H1 (cell line): ENCODE measurements around the gene PLIN4. TPM values are rescaled to one million over a fixed set of nuclear protein-coding genes. Genes with fewer than 3 reads are reported as not detected.
A peak's percentile ranks its signal among the peaks of the same experiment; 100 is the strongest.

ENCODE experiments used
- CHD7 ChIP-seq: fragments of 300-600 bp; sonication (generic); IDR thresholded peaks from 2 replicates; pipeline ENCODE4 v1.7.1; 2012; ENCODE audit warnings: low read length, moderate library complexity, mild to moderate bottlenecking, inconsistent platforms; ENCODE audit not compliant: insufficient replicate concordance
- CTCF ChIP-seq, 3 experiments: IDR thresholded peaks; 1 replicate in 2 of 3; 2 replicates in 1 of 3; pipeline versions ENCODE4 v1.5.1 to v1.6.1; 2011; ENCODE audit warnings: low read length in 3 of 3, mild to moderate bottlenecking in 3 of 3, inconsistent platforms in 2 of 3, low read depth in 1 of 3, moderate library complexity in 1 of 3; ENCODE audit not compliant: insufficient read depth in 1 of 3; ENCODE audit errors: control extremely low read depth in 1 of 3
- RBBP5 ChIP-seq: IDR thresholded peaks from 2 replicates; pipeline ENCODE4 v1.7.1; 2012; ENCODE audit warnings: low read depth, mild to moderate bottlenecking, inconsistent platforms, low read length, moderate library complexity, borderline replicate concordance
- SIN3A ChIP-seq, 2 experiments: IDR thresholded peaks in 1 of 2; conservative IDR thresholded peaks in 1 of 2; 2 replicates each; pipeline ENCODE4 v1.6.1; 2011 to 2012; ENCODE audit warnings: low read length in 2 of 2, improper control_type of control experiment in 1 of 2, low read depth in 1 of 2, mild to moderate bottlenecking in 1 of 2
- TBP ChIP-seq: IDR thresholded peaks from 2 replicates; pipeline ENCODE4 v1.6.1; 2011; ENCODE audit warnings: low read depth, low read length, improper control_type of control experiment
- polyA plus RNA-seq, 7 experiments: library from polyadenylated mRNA; depleted of rRNA in 3 of 7; stranded (reverse) in 5 of 7; unstranded in 2 of 7; fragments of >200 nt in 5 of 7; fragments of 200-250 nt in 2 of 7; gene quantifications; 1 replicate in 5 of 7; 2 replicates in 1 of 7; 4 replicates in 1 of 7; pipeline versions ENCODE4 v1.2.1 to v1.2.3, GENCODE V29; 2011 to 2013; ENCODE audit warnings: missing spikeins in 2 of 7, mixed read lengths in 2 of 7
- total RNA-seq: library from RNA; stranded (reverse); fragmentation: NEBNext Ultra II Directional; extraction: Animal tissue kit (Norgen Biotek cat#: 25700); gene quantifications from 2 replicates; pipeline ENCODE4 v1.2.1, GENCODE V29; 2021

PLIN4 gene
- total and polyA plus RNA-seq, 2 of the 8 experiments (the other 6 are each of a cell fraction or from before 2014, with no cell fraction given): 0.35 to 0.45 TPM

- TF ChIP-seq SIN3A (conservative IDR thresholded peaks at IDR 0.05 in 1 of 2, IDR thresholded peaks at IDR 0.05 in 1 of 2; ENCODE audit: low read depth in 1 of 2, low read length in 2 of 2): no peak
- TF ChIP-seq RBBP5: no peak
- no peak for TF ChIP-seq TBP
- peak; percentile 82 to 94 (median 85) for TF ChIP-seq CTCF (IDR thresholded peaks at IDR 0.05; ENCODE audit: control extremely low read depth in 1 of 3, insufficient read depth in 1 of 3, low read depth in 1 of 3, low read length in 3 of 3)
- TF ChIP-seq CHD7: no peak
Measured at GRCh38 chr19:4557971-4558941, 40.0 kb upstream of the PLIN4 start (continued).
